ENCODE results near the gene KCTD8.

The KCTD8 gene

GRCh38 chr4:44425614-44426208 is 22.9 kb downstream of the KCTD8 start:
- peak in 1 of 2 experiments; percentile 61 for DNase-seq (ENCODE audit: low read depth in 1 of 2, low spot score in 1 of 2)
- in situ Hi-C loops (cut with HindIII; ENCODE audit: low pct_unique_long_range_greater_than_20kb, low sequenced_read_pairs), result no loop called here
- no peak for TF ChIP-seq JUND (IDR thresholded peaks at IDR 0.05; ENCODE audit: low read depth)

DNA sequence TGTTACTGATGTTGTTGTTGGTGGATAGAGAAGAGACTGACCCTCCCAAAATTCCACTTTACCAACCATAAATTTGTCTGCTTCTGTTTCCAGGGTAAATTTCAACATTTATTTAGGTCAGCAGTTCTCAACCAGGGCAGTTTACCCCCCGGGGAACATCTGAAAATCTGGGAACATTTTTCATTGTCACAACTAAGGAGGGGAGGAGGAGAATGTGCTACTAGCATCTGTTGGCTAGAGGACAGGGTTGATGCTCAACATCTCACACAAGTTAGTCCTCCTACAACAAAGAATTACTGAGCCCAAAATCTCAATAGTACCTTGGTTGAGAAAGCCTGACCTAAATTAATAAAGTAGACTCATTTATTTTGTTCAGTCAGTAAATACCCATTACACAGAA is 25.7 kb downstream of the KCTD8 start:
- no peak for TF ChIP-seq JUND (IDR thresholded peaks at IDR 0.05; ENCODE audit: low read depth)
- in situ Hi-C loops (cut with HindIII; ENCODE audit: low pct_unique_long_range_greater_than_20kb, low sequenced_read_pairs), result no loop called here
- DNase-seq (ENCODE audit: low read depth in 1 of 2, low spot score in 1 of 2), result no peak

- in situ Hi-C loops (cut with HindIII; ENCODE audit: low pct_unique_long_range_greater_than_20kb, low sequenced_read_pairs), result no loop called here
- DNase-seq (ENCODE audit: low read depth in 1 of 2, low spot score in 1 of 2), result no peak
- TF ChIP-seq JUND (IDR thresholded peaks at IDR 0.05; ENCODE audit: low read depth), result no peak
Observed at GRCh38 chr4:44421330-44422065, 27.1 kb downstream of the KCTD8 start.

DNA sequence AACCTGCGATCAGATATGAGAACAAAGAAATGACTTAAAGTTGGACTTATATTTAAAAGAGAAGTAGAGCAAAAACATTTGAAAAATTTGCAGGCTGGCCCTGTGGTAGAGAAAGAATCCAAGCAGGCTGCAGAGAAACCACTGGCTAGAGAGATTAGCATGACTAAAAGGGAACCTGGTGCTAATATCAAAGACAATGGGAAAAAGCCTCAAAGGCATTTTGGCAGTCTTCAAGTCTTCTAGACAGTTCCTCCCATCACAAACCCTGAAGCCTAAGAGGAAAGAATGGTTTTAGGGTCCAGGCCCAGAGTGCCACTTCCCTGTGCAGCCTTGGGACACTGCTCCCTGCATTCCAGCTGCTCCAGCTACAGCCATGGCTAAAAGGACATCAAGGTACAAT is 33.4 kb downstream of the KCTD8 start:
- no peak for TF ChIP-seq JUND (IDR thresholded peaks at IDR 0.05; ENCODE audit: low read depth)
- DNase-seq (ENCODE audit: low read depth in 1 of 2, low spot score in 1 of 2), result no peak
- in situ Hi-C loops (cut with HindIII; ENCODE audit: low pct_unique_long_range_greater_than_20kb, low sequenced_read_pairs), result no loop called here

DNA sequence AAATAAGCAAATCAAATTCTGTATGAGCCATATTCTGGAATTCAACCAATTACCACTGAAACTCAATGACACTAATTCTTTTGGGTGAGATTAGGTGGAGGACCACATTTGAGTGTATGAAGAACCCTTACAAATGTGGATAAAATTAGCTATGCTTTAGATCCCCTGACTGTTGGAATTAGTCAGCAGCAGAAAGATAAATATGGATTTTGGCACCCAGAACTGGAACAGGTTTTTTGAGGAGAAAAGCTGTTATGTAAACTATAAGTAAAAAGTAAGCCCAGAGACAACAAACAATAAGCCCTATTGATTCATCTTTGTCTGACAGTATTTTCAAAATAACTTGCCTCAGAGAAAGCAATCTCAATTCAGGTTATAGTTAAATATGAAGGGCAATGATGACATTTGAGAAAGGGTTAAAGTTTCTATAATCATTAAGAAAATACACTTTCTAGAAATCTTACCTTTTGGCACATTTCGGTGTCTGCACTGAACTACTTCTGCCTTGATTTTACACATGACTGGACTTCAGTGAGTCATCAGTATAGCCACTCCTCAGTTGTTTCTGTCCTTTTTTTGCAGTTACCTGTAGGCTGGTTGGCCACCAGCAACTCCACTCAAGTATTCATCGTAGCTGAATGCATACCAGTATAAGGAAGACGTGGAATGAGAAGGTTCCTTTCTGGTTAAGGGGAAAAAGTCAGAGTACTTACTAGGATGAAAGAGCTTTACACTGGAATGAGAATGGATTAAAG is 80.0 kb downstream of the KCTD8 start:
- in situ Hi-C loops (cut with HindIII; ENCODE audit: low pct_unique_long_range_greater_than_20kb, low sequenced_read_pairs), result no loop called here
- no peak for DNase-seq (ENCODE audit: low read depth in 1 of 2, low spot score in 1 of 2)
- TF ChIP-seq JUND (IDR thresholded peaks at IDR 0.05; ENCODE audit: low read depth), result no peak

DNA sequence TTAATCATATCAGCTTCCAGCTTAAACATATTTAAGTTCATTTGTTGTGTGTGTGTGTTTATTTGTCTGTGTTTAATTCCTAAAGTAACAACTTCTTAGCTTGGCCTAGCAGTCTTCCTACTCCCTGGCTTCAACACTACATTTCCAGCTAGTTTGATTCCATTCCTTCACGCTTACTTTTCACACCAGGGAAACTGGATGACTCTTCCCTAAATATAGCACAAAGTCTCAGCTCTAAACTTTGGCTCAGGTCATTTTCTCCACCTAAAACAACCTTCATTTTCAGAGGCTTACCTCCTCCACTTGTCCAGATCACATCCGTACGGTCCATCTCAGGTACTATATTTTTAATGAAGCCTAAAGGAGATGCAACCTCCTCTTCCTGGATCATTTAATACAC is 94.4 kb downstream of the KCTD8 start:
- in situ Hi-C loops (cut with HindIII; ENCODE audit: low pct_unique_long_range_greater_than_20kb, low sequenced_read_pairs), result no loop called here
- no peak for DNase-seq (ENCODE audit: low read depth in 1 of 2, low spot score in 1 of 2)
- TF ChIP-seq JUND (IDR thresholded peaks at IDR 0.05; ENCODE audit: low read depth), result no peak

- peak in 1 of 2 experiments; percentile 14 for DNase-seq (ENCODE audit: low read depth in 1 of 2, low spot score in 1 of 2)
- in situ Hi-C loops (cut with HindIII; ENCODE audit: low pct_unique_long_range_greater_than_20kb, low sequenced_read_pairs), result no loop called here
- no peak for TF ChIP-seq JUND (IDR thresholded peaks at IDR 0.05; ENCODE audit: low read depth)
Observed at GRCh38 chr4:44351069-44351468, 97.5 kb downstream of the KCTD8 start.

DNA sequence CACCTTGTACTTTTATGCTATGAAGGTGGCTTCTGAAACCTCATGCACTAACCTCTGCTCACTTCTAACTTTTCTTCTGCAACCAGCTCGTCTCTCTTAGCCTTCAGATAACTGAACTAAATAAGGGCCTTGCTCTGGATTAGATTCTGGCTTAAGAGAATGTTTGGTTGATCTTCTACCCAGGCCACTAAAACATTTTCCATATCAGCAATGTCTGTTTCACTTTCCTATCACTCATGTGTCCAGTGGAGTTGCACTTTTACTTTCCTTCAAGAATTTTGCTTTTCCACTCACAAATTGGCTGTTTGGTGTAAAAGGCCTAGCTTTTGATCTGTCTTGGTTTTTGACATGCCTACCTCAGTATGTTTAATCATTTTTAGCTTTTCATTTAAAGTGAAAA is 105.8 kb downstream of the KCTD8 start:
- in situ Hi-C loops (cut with HindIII; ENCODE audit: low pct_unique_long_range_greater_than_20kb, low sequenced_read_pairs), result no loop called here
- TF ChIP-seq JUND (IDR thresholded peaks at IDR 0.05; ENCODE audit: low read depth), result no peak
- no peak for DNase-seq (ENCODE audit: low read depth in 1 of 2, low spot score in 1 of 2)

GRCh38 chr4:44326741-44327140 is 121.9 kb downstream of the KCTD8 start:
- DNase-seq (ENCODE audit: low read depth in 1 of 2, low spot score in 1 of 2), result no peak
- in situ Hi-C loops (cut with HindIII; ENCODE audit: low pct_unique_long_range_greater_than_20kb, low sequenced_read_pairs), result no loop called here
- TF ChIP-seq JUND (IDR thresholded peaks at IDR 0.05; ENCODE audit: low read depth), result no peak

DNA sequence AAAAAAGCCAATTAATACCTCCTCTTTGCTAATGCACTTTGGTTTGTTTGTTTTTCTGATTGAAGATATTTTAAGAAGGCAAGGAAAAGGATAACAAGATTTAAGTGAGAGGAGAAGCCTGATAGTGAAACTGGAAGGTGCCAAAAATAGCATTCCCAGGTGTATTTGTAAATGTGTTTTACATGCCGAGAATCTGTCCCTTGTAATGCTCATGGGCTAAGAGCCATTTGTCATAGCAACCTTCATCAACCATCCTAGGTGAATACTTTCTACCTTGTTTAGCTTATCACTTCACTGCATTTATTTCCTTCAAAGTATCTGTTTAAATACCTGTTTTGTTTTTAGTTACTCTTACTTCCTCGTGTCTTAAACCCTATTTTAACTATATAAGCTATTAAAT is 127.8 kb downstream of the KCTD8 start:
- in situ Hi-C loops (cut with HindIII; ENCODE audit: low pct_unique_long_range_greater_than_20kb, low sequenced_read_pairs), result no loop called here

GRCh38 chr4:44319129-44319528 is 129.5 kb downstream of the KCTD8 start:
- DNase-seq (ENCODE audit: low read depth in 1 of 2, low spot score in 1 of 2), result no peak
- no peak for TF ChIP-seq JUND (IDR thresholded peaks at IDR 0.05; ENCODE audit: low read depth)
- in situ Hi-C loops (cut with HindIII; ENCODE audit: low pct_unique_long_range_greater_than_20kb, low sequenced_read_pairs), result no loop called here

More for the DNA sequence above, 127.8 kb downstream of the KCTD8 start:
- no peak for TF ChIP-seq JUND (IDR thresholded peaks at IDR 0.05; ENCODE audit: low read depth)
- DNase-seq (ENCODE audit: low read depth in 1 of 2, low spot score in 1 of 2), result no peak

GRCh38 chr4:44313702-44314101 is 134.9 kb downstream of the KCTD8 start:
- no peak for TF ChIP-seq JUND (IDR thresholded peaks at IDR 0.05; ENCODE audit: low read depth)
- in situ Hi-C loops (cut with HindIII; ENCODE audit: low pct_unique_long_range_greater_than_20kb, low sequenced_read_pairs), result no loop called here
- DNase-seq (ENCODE audit: low read depth in 1 of 2, low spot score in 1 of 2), result no peak

GRCh38 chr4:44287505-44287904 is 161.1 kb downstream of the KCTD8 start:
- no peak for DNase-seq (ENCODE audit: low read depth in 1 of 2, low spot score in 1 of 2)
- in situ Hi-C loops (cut with HindIII; ENCODE audit: low pct_unique_long_range_greater_than_20kb, low sequenced_read_pairs), result no loop called here
- TF ChIP-seq JUND (IDR thresholded peaks at IDR 0.05; ENCODE audit: low read depth), result no peak
